ENCODE measurements around the gene NKPD1. TPM values are rescaled to one million over a fixed set of nuclear protein-coding genes. Genes with fewer than 3 reads are reported as not detected.

NKPD1 gene
- total and polyA plus RNA-seq, 9 of the 15 experiments (the other 6 are each of a cell fraction or from before 2014, with no cell fraction given) = 0.03 to 0.09 (median 0.04) TPM; not detected in 5

DNA sequence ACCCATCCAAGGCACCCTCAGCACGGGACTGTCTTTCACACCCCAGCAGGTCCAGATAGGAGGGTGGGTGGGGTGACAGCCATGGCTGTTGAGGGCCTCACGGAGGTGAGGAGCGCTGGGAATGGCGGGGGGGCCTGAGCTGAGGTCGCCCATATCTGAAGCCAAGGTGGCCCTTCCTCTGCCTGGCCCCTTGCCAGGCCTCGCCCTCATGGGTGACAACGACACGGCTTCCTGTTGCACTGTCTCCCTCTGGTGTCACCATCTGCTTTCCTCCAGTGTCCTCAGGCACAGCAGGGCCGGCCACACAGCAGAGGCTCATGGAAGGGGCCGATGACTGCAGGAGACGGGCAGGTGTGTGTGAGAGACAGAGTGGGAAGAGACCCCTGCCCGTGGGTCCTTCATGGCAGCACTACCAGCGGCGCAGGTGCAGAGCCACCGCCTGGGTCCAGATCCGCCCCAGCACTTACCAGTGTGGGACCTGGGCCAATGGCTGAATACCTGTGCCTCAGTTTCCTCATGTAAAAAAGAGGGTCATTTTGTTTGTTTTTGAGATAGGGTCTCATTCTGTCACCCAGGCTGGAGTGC is 8.1 kb upstream of the NKPD1 start (continued):
- TF ChIP-seq FOXA1 (IDR thresholded peaks at IDR 0.05; ENCODE audit: borderline replicate concordance) (no peak), CTBP1 (IDR thresholded peaks at IDR 0.05; ENCODE audit: borderline replicate concordance) (peak; percentile 39; the same call in 1 of the 2 replicates), YY1 (IDR thresholded peaks at IDR 0.05; ENCODE audit: borderline replicate concordance in 1 of 3, control insufficient read depth in 1 of 3, extremely low read depth in 1 of 3, insufficient read depth in 3 of 3, insufficient read length in 1 of 3, insufficient replicate concordance in 2 of 3, low read depth in 1 of 3, low read length in 2 of 3) (peak in 1 of 3 experiments; percentile 43), NFIX (CRISPR knock-in tag; IDR thresholded peaks at IDR 0.05; ENCODE audit: low read depth) (peak; percentile 71), NFIC (IDR thresholded peaks at IDR 0.05) (peak; percentile 98), ZFP1 (CRISPR knock-in tag; IDR thresholded peaks at IDR 0.05) (no peak), NUFIP1 (IDR thresholded peaks at IDR 0.05; ENCODE audit: partially characterized antibody) (no peak), ZNF696 (CRISPR knock-in tag; conservative IDR thresholded peaks at IDR 0.05) (no peak), KLF16 (IDR thresholded peaks at IDR 0.05) (no peak), TCF3 (CRISPR knock-in tag; IDR thresholded peaks at IDR 0.05) (no peak)
- TF ChIP-seq, protein P1, sequence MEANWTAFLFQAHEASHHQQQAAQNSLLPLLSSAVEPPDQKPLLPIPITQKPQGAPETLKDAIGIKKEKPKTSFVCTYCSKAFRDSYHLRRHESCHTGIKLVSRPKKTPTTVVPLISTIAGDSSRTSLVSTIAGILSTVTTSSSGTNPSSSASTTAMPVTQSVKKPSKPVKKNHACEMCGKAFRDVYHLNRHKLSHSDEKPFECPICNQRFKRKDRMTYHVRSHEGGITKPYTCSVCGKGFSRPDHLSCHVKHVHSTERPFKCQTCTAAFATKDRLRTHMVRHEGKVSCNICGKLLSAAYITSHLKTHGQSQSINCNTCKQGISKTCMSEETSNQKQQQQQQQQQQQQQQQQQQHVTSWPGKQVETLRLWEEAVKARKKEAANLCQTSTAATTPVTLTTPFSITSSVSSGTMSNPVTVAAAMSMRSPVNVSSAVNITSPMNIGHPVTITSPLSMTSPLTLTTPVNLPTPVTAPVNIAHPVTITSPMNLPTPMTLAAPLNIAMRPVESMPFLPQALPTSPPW (CRISPR knock-in tag; IDR thresholded peaks at IDR 0.05) = peak; percentile 56; the same call in 1 of the 2 replicates
- TF ChIP-seq, protein P2, sequence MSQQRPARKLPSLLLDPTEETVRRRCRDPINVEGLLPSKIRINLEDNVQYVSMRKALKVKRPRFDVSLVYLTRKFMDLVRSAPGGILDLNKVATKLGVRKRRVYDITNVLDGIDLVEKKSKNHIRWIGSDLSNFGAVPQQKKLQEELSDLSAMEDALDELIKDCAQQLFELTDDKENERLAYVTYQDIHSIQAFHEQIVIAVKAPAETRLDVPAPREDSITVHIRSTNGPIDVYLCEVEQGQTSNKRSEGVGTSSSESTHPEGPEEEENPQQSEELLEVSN (IDR thresholded peaks at IDR 0.05; ENCODE audit: borderline replicate concordance in 1 of 2, extremely low read depth in 1 of 2, insufficient read depth in 1 of 2, insufficient read length in 1 of 2, low read depth in 1 of 2, low read length in 1 of 2, poor library complexity in 1 of 2, severe bottlenecking in 1 of 2) = no peak

Measured in K562 (cell line).